Dedifferentiated amniotic fluid mesenchymal stem cell (primary cell): ENCODE measurements around the gene SREBF1.

Source experiments
- DNase-seq: peaks from one replicate; pipeline ENCODE4 v3.0.0-alpha.2; 2016; ENCODE audit errors: extremely low spot score

SREBF1 gene

GRCh38 chr17:17841601-17842025 is 4.8 kb upstream of the SREBF1 start:
- DNase-seq = no peak

DNA sequence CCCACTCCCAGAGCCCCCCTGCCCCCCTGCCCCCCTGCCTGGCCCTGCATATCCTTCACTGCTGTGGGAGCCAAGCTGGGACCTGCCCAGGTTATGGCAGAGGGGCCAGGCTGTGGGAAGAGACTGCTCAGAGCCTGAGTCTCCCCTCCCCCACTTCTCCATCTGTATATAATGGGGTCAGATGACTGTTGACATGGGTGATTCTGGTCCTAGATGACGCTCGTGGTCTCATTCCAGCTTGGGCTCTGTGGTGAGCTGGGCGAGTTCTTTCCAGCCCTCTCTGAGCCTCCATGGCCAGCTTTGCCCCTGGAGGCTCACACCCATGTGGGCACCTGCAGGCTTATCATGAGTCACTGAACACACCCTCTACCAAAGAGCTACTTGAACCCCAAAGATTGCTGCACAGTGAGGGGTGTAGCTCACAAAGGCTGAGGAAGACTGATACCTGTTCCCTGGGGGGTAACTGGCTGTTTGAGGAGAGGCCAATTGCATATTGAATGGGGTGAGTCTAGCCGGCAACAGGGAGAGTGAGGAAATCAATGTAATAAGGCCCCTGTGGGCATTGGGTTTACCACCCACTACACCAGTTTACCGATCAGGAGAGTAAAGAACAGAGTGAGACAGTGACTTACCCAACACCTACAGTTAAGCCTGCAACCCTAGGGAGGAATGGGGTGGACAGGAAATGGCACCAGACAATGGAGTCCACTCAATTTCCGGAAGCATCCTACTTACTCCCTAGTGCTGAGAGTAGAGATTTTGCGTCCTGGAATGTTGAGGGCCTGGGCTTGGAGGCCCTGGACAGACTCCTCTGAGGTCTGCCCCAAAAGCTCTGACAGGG is 4.2 kb upstream of the SREBF1 start:
- no peak for DNase-seq

DNA sequence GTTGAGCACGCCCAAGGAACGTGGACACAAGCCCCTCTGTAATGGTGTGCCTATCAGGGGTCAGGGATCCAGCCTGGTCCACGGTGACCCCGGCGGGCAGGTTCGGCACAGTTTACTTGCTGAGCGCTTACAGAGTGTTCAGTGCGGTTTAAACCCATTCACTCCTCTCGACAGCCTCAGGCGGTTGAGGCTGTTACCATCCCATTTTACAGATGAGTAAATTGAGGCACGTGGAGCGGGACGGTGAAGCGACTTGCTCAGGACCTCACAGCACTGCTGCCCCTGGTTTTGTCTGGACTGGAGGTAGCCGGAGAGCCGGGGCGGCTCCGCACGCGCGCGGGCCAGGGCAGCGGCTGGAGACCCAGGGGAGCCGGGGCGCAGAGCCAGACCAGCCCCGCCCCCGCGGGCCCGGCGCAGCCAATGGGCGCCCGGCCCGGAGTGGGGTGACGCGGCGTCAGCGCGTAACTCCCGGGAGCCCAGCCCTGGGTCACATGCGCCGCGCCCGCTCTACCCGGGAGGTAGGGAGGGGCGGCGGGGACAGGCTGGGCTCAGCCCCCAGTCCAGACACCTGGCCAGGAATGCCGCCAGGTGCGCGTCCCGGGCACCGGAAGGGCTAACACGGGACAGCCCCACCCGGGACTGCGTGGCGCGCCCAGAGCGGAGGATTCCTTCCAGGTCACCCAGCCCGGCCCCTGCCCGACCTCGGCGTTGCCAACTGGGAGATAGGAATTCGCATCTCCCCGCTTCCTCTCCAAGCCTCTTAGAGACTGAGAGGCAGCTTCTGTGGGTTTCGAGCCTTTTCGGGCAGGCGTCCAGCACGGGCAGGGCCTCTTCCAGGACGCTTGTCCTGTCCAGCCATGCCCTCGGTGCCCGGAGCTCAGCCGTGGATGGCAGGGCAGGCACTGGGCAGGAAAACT is 3.3 kb upstream of the SREBF1 start:
- peak; percentile 75 for DNase-seq

GRCh38 chr17:17837966-17838962 is 1.5 kb upstream of the SREBF1 start:
- no peak for DNase-seq

DNA sequence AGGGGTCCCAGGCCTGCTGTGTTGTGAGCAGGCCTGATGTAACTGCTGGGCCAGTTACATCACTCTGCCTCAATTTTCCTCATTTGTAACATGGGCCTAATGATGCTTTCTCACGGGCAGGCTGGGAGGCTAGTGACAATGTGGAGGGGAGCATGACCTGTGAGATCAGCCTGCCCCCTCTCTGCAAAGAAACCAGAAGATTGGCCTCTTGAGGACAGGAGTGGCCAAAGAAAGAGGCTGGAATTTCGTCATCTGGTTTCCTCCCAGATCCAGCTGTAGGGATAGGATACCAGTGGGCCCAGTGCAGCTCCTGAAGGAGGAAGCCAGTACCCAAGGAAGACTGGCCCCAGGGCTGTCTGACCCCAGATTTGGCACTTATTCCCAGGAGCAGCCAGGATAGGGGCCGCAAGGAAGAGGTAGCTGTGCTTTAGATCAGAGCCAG is 615 bp upstream of the SREBF1 start:
- DNase-seq = no peak

GRCh38 chr17:17836250-17836817 is 452 bp downstream of the SREBF1 start:
- peak; percentile 93 for DNase-seq

DNA sequence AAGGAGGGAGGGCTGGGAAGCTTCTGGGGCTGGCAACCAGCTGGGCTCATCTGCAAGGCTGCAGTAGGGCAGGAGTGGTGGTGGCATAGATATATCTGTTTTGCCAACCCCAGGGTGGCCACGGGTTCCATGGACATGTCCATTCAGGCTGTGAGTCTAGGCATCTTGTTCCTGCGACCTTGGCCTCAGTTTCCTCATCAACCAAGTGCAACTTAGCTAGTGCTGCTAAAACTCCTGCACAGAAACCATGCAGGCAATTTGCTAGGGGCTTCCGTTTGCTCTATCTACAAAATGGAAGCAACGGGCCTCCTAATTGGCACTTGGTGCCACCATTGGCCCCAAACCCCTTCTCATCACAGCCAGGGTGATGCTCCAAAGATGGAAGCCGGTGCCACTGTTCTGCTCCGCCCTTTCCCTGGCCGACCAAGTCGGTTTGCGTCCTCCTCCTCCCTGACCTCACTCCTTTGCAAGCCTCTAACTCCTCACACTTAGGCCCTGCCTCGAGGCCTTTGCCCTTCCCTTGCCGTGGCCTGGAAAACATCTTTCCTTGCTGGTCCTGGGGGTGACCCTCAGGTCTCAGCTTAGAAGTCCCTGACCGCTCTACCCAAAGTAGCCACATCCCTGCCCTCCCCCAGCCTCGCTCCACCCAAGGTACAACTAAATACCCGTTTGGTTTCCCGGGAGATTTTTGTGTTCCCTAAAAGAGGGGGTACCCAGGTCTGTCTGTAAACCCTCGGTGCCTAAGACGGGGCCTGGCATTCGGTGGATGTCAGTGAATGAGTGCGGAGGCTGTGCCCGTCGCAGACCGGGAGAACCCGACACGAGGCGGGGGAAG is 1.2 kb downstream of the SREBF1 start:
- DNase-seq = no peak

- DNase-seq = no peak
These were observed 1.8 kb downstream of the SREBF1 start for GRCh38 chr17:17834974-17835373.

DNA sequence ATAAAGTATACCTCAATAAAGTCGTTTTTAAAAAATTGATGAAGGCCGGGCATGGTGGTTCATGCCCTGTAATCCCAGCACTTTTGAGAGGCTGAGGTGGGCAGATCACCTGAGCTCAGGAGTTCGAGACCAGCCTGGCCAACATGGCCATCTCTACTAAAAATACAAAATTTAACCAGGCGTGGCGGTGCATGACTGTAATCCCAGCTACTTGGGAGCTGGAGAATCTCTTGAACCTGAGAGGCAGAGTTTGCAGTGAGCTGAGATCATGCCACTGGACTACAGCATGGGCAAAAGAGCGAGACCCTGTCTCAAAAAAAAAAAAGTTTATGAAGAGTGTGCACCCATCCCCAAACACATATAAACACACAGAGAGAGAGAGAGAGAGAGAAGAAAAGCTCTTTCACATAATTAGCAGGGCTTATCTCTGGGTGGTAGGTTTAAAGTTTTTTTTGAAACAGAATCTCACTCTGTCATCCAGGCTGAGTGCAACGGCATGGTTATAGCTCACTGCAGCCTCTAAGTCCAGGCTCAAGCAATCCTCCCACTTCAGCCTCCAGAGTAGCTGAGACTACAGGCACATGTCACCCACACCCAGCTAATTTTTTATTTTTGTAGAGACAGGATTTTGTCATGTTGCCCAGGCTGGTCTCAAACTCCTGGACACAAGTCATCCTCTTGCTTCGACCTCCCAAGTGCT is 3.0 kb downstream of the SREBF1 start:
- no peak for DNase-seq

DNA sequence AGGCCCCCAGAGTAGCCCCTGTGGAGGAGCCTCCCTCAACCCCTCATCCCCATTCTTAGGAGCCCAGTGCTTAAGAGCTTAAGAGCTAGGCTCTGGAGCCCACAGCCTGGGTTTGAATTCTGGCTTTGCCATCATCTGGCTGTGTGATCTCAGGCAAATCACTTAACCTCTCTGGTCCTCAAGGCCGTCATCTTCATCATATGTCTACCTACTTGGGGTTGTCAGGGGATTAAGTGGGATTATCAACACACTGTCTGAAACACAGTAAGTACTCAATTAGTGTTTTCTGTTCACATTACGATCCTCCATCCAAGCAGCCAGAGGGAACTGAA is 4.8 kb downstream of the SREBF1 start:
- no peak for DNase-seq

DNA sequence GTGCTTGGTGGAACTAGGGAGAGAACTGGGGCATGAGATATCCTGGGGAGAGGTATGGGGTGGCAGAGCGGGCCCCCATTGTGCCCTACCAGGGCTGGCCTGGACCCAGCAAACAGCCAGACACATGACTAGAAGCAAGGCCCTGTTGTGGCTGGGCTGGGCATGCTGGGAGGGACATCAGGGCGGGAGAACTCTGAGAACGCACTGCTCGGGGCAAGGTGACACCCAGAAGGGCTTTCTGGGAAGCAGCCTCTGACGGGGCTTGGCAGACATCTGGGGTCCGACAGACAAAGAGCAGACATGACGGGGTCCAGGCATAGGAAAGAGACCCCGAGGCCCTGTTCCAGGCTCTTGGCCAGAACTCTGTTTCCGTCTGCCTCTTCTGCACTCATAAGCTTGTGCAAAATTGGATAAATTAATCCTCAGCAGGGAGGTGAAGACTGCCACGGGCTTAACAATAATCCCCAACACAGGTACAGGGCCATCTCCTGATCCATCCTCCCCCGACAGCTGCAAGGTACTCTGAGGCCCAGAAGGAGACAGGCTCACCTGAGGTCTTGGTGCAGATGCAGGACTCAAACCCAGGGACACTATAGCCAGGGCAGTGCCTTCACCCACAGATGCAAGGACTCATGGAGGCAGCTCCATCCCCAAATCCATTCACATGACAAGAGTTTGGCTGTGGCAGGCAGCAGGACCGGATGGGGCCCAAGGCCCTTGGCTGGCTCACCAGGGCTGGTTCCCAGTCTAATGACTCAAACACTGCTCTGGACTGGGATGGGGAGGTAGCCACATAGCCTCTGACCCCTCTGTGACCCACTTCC is 5.4 kb downstream of the SREBF1 start:
- no peak for DNase-seq

- DNase-seq = no peak
These were observed 6.0 kb downstream of the SREBF1 start for GRCh38 chr17:17830740-17831207.

DNA sequence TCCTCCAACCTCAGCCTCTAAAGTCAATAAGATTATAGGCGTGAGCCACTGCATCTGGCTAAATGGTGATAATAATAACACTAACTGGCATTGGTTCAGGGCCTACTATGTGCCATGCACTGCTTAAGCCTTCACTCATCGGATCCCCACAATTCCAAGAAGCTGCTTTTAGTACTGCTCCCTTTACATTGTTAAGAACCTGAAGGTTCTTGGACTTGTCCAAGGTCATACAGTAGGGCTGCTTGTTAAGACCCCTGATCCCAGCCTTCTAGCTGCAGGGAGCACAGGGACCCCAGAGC is 6.6 kb downstream of the SREBF1 start:
- DNase-seq = no peak

- DNase-seq = no peak
These were observed 8.8 kb downstream of the SREBF1 start for GRCh38 chr17:17827826-17828621.

GRCh38 chr17:17826942-17827785 is 9.6 kb downstream of the SREBF1 start:
- DNase-seq = no peak

- no peak for DNase-seq
These were observed 10.5 kb downstream of the SREBF1 start for GRCh38 chr17:17826342-17826713.
